B cell (primary cell): ENCODE data around the gene CTBP2.

ENCODE experiments used
- EZH2 ChIP-seq: IDR thresholded peaks from 2 replicates; pipeline ENCODE4 v1.6.1; 2012; ENCODE audit warnings: borderline replicate concordance, low read depth, mild to moderate bottlenecking, moderate library complexity, low read length; ENCODE audit not compliant: insufficient read depth, poor library complexity, severe bottlenecking
- TF ChIP-seq, protein P1 (sequence below): fragments of 200-600 bp; IDR thresholded peaks from one replicate; pipeline ENCODE4 v1.8.0; 2022; ENCODE audit warnings: antibody characterized with exemption, mild to moderate bottlenecking

GRCh38 chr10:125161707-125162119 is 1.4 kb upstream of the CTBP2 start:
- TF ChIP-seq, protein P1, sequence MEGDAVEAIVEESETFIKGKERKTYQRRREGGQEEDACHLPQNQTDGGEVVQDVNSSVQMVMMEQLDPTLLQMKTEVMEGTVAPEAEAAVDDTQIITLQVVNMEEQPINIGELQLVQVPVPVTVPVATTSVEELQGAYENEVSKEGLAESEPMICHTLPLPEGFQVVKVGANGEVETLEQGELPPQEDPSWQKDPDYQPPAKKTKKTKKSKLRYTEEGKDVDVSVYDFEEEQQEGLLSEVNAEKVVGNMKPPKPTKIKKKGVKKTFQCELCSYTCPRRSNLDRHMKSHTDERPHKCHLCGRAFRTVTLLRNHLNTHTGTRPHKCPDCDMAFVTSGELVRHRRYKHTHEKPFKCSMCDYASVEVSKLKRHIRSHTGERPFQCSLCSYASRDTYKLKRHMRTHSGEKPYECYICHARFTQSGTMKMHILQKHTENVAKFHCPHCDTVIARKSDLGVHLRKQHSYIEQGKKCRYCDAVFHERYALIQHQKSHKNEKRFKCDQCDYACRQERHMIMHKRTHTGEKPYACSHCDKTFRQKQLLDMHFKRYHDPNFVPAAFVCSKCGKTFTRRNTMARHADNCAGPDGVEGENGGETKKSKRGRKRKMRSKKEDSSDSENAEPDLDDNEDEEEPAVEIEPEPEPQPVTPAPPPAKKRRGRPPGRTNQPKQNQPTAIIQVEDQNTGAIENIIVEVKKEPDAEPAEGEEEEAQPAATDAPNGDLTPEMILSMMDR, result no peak
- no peak for TF ChIP-seq EZH2
